Kidney epithelial cell (primary cell): Measurements from ENCODE around the gene APOL3. TPM values are rescaled to one million over a fixed set of nuclear protein-coding genes. Genes with fewer than 3 reads are reported as not detected.
"Not testable (repeated sequence)": the region's sequence is repeated elsewhere in the genome, so short reads cannot be mapped to it uniquely, and the experiment has no call there.

Source experiments
- DNase-seq: peaks from one replicate; pipeline ENCODE4 v3.0.0-alpha.2; 2010; ENCODE audit warnings: low read depth
- H3K27me3 ChIP-seq: 2 replicates; pipeline ENCODE4 v1.6.0; 2011; ENCODE audit warnings: low read length; ENCODE audit not compliant: control insufficient read depth, insufficient read depth
- H3K36me3 ChIP-seq: 2 replicates; pipeline ENCODE4 v1.5.1; 2011; ENCODE audit warnings: low read length; ENCODE audit not compliant: control insufficient read depth, insufficient read depth
- H3K4me3 ChIP-seq: 2 replicates; pipeline ENCODE4 v1.5.1; 2011; ENCODE audit warnings: low read depth, mild to moderate bottlenecking, control low read depth, low read length
- total RNA-seq: library from RNA; depleted of rRNA; stranded (reverse); fragments of >200 nt; gene quantifications from 2 replicates; pipeline ENCODE4 v1.2.3, GENCODE V29; 2015
- TF ChIP-seq, protein P1 (sequence below): IDR thresholded peaks from 2 replicates; pipeline ENCODE4 v1.5.1; 2011; ENCODE audit warnings: mild to moderate bottlenecking, moderate library complexity, low read length, control low read depth, inconsistent platforms; ENCODE audit not compliant: insufficient read depth, poor library complexity, severe bottlenecking

APOL3 gene
- total RNA-seq, 1 donor from 2014 or later: 4.4 TPM

- TF ChIP-seq, protein P1, sequence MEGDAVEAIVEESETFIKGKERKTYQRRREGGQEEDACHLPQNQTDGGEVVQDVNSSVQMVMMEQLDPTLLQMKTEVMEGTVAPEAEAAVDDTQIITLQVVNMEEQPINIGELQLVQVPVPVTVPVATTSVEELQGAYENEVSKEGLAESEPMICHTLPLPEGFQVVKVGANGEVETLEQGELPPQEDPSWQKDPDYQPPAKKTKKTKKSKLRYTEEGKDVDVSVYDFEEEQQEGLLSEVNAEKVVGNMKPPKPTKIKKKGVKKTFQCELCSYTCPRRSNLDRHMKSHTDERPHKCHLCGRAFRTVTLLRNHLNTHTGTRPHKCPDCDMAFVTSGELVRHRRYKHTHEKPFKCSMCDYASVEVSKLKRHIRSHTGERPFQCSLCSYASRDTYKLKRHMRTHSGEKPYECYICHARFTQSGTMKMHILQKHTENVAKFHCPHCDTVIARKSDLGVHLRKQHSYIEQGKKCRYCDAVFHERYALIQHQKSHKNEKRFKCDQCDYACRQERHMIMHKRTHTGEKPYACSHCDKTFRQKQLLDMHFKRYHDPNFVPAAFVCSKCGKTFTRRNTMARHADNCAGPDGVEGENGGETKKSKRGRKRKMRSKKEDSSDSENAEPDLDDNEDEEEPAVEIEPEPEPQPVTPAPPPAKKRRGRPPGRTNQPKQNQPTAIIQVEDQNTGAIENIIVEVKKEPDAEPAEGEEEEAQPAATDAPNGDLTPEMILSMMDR: no peak
- peaks cover 4% of the 10 kb centered on the region for H3K27me3 ChIP-seq
- no peak overlapping the region for H3K4me3 ChIP-seq
- no peaks in the 10 kb centered on the region for H3K36me3 ChIP-seq
- DNase-seq: no peak
Measured at GRCh38 chr22:36204632-36205015, 44.1 kb upstream of the APOL3 start.

DNA sequence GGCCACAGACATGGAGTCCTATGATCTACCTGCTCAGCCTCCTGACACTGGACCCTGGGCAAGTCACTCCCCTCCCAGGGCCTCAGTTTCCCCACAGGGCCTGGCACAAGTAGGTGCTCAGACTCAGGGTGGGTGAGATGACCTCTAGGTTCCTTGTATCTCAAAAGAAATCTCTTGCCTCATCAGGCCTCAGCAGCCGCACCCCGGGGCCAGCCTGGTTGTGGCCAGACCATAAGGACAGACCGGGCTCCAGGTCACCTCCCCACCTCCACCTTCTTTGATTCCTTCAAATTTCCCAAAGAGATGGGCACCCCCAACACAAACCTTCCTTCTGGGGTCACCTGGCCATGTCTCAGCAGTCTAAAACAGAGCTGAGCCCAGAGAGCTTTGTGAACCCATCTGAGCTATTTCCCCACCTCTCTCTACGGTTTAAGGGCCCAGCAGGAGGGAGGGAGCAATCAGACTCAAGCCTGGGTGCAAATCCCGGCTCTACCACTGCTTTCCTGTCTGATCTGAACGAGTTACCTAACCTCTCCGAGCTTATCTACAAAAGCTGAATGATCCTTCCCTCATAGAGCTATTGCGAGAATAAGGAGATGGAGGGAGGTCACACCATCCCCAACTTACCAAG lies 43.6 kb upstream of the APOL3 start:
- TF ChIP-seq, protein P1: no peak
- no peak overlapping the region for H3K4me3 ChIP-seq
- DNase-seq: no peak
- peaks cover 4% of the 10 kb centered on the region for H3K27me3 ChIP-seq
- no peaks in the 10 kb centered on the region for H3K36me3 ChIP-seq

GRCh38 chr22:36203441-36203840 lies 42.9 kb upstream of the APOL3 start:
- not testable (repeated sequence) for H3K27me3 ChIP-seq, DNase-seq, H3K4me3 ChIP-seq, H3K36me3 ChIP-seq

GRCh38 chr22:36202906-36203305 lies 42.4 kb upstream of the APOL3 start:
- not testable (repeated sequence) for H3K27me3 ChIP-seq, H3K4me3 ChIP-seq, DNase-seq, H3K36me3 ChIP-seq

GRCh38 chr22:36201630-36202319 lies 41.2 kb upstream of the APOL3 start, which contains the start of gene APOL4:
Gene APOL4, minus strand, starts transcription at chr22:36201809. Its CDS starts 75 bp downstream, at chr22:36201734.
- no peaks in the 10 kb centered on the region for H3K36me3 ChIP-seq
- peaks cover 4% of the 10 kb centered on the region for H3K27me3 ChIP-seq
- no peak for DNase-seq
- TF ChIP-seq, protein P1: no peak
- H3K4me3 ChIP-seq: no peak within 1 kb of the TSS

DNA sequence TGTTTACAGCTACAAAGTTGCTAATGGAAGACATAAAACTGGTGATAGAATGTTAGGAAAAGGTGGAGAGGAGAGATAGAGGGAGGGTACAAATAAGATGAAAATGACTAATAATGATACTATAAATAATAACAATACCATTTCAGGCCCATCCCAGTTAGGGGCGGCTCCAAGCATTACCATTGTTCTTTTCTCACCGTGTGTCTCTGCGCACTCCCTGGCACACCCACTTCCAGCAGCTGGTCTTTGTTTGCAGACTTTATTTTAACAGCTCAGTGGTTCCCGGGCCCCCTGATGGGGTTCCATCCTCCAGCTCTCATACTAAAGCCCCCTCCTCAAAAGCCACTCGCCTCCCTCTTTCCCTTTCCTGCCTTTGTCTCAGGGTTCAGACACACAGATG lies 40.5 kb upstream of the APOL3 start:
- H3K4me3 ChIP-seq, H3K27me3 ChIP-seq: not testable (repeated sequence)

GRCh38 chr22:36199001-36199551 lies 38.5 kb upstream of the APOL3 start:
- TF ChIP-seq, protein P1: no peak
- no peaks in the 10 kb centered on the region for H3K36me3 ChIP-seq
- H3K4me3 ChIP-seq: no peak overlapping the region

More for the DNA sequence above, 40.5 kb upstream of the APOL3 start:
- DNase-seq, H3K36me3 ChIP-seq: not testable (repeated sequence)

More at GRCh38 chr22:36199001-36199551, 38.5 kb upstream of the APOL3 start:
- no peak for DNase-seq
- peaks cover 3% of the 10 kb centered on the region for H3K27me3 ChIP-seq
